GM21786 (cell line): ENCODE measurements around the gene NPIPB8.
"Not testable (repeated sequence)": the region's sequence is repeated elsewhere in the genome, so short reads cannot be mapped to it uniquely, and the experiment has no call there.

Source experiments
- ATAC-seq: cut with Tn5 transposase; IDR thresholded peaks from one replicate; pipeline ENCODE4 v1.9.1; 2021; ENCODE audit not compliant: unreplicated experiment

The NPIPB8 gene

DNA sequence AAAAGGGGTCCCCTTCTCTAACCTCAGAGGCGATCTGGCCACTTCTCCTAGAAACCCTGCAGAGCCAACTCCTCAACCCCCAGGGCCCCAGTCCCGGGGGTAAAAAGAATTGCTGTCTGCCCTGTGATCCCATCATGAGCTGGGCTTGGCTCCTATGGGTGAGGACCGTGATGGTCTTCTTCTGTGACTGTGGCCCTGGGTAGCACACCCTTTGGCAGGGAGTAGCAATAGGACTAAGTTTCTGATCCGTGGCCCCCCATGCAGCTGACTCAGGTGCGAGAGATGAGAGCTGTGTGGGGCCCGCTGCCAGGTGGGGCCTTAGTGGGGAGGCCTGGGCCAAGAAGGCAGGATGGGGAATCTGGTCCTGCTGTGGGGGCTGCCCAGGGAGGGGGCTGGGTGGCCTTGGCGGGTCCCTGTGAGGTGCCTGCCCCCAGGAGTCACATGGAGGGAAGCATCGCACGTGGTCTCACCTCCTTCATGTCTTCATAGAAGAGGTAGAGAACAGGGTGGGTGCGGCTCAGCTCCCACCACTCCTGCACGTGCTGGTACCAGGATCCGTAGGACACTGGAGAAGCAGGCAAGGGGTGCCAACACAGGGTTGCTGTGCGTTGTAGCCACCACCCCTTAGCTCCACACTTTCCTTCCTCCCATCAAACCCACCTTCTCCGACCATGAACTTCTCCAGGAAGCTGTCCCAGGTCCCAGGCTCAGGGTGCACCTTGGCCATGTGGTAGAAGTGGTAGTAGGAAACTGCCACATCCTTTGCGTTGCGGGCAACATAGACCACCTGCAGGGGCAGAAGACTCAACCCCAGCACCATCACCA is 31.4 kb upstream of the NPIPB8 start:
- ATAC-seq: no peak

DNA sequence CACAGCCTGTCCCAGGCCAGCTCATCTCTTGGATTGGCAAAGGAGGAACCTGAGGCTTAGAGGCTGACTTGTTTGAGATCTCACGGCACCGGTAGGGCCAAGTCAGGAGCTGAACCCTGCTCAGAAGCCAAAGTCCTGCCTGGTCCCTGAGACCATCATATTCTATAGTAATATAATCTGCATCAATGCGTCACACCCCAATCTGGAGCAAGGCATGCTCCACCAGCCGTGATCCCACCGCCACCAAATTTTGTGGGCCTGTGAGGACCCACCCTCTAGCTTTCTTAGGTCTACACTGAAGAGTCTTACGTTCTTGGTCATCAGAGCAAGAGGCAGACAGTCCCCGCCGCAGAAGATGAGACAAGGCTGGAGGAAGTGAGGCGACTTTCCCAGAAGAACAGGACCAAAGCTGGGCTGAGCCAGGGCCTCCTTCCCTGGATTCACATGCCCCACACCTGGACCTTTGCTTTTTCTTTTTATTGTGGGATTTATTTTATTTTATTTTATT is 30.7 kb upstream of the NPIPB8 start:
- no peak for ATAC-seq

DNA sequence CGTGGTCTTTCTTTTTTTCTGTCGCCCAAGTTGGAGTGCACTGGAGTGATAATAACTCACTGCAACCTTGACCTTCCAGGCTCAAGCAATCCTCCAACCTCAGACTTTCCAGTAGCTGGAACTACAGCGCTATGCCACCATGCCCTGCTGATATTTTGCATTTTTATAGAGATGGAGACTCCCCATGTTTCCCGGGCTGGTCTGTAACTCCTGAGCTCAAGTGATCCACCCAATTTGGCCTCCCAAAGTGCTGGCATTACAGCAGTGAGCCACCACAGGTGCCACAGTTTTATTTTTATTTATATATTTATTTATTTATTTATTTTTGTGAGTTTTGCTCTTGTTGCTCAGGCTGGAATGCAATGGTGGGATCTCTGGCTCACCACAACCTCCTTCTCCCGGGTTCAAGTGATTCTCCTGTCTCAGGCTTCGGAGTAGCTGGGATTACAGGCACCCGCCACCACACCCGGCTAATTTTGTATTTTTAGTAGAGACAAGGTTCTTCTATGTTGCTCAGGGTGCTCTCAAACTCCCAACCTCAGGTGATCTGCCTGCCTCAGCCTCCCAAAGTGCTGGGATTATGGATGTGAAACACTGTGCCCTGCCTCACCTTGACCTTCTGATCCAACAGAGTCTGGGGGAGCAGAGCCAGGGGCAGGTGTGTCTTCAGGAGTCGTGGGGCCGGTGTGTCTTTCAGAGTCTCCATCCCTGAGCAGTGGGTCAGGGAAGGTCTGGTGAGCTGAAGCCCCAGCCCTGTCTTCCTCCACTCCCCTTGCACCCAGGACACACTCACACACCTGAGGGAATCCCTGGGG is 30.0 kb upstream of the NPIPB8 start:
- ATAC-seq: not testable (repeated sequence)

DNA sequence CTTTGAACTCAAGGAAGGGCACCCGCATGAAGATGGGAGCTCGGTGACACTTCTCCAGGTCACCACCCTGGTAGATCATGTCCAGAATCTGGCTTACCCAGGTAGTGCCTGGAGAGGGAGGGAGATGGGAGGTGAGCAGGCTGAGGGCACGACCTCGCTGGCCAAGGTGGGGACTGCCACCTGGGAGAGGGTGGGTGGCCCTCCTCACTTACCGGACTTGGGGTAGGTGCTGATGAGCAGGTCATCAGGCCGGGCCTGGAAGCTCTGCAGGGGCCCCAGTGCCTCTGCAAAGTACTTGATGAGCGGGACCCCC is 29.4 kb upstream of the NPIPB8 start:
- not testable (repeated sequence) for ATAC-seq

DNA sequence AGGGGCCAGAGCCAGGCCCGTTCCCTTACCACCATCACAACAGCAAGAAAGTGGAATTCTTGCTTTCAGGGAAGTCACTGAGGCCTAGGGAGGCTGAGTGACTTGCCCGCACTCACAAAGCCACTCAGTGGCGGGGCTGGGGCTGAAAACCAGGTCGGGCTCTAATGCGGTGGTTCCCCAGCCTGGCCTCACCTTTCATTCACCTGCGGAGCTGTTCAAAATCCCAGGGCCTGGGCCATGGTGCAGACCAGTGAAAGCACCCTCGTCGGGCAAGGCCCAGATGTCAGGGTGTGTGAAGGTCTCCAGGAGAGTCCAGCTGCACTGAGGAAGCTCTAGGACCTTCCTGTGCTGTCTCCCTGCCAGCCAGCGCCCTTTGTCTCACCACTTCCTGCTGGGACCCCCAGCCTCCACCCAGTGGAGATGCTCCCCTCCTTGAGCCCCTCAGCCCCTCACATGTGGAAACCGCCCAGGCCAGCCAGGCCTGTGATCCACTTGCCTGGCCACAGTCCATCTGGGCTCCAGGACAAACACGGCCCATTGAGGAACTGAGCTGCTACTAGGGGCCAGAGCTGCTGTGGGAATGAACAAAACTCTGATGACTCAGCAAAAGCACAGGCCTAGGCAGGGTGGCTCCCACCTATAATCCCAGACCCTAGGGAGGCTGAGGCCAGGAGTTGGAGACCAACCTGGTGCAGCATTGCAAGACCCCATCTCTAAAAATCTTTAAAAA is 28.8 kb upstream of the NPIPB8 start:
- ATAC-seq: not testable (repeated sequence)

DNA sequence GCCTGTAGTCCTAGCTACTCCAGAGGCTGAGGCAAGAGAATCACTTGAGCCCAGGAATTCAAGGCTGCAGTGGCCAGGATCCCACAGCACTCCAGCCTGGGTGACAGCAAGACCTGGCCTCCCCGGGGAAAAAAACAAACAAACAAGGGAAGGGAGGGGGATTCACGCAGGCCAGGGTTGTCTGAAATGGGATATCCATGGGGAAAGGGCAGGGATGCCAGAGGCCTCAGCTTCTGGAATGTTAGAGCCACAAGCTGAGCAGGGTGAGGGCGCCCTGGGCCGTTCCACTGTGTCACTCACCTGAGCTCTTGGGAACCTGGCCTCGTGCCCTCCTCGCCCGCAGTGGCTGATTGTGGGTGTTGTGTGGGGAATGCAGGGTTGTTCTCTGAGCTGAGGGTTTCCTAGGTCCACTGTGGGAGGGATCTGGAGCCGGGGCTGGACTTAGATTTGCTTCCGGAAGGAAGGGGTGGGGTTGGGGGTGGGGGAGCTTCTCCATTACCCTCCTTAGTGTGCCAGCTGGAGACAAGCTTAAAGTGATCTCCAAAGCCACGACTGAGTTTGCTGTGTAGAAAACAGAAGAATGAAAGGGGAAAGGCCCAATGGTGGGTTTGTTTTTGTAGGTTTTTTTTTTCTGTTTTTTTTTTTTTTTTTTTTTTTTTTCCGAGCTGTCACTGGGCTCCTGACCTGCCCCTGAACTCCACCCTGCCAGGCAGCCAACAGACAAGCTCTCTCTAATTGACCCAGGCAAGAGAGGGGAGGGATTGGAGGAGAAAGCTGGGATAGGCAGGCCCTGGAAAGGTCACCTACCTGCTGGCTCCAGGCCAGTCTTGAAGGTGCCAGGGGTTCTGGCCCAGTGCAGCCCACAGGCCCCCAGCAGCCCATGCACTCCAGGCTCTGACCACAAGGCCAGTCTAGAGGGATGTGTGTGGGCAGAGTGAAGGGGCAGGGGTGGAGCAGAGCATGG is 28.0 kb upstream of the NPIPB8 start, which contains the start of gene SULT1A1:
SULT1A1 (minus strand) TSS at position 414 of the 964 bp plus-strand sequence. CDS start 1,189 bp downstream, outside the sequence.
- ATAC-seq: no peak

DNA sequence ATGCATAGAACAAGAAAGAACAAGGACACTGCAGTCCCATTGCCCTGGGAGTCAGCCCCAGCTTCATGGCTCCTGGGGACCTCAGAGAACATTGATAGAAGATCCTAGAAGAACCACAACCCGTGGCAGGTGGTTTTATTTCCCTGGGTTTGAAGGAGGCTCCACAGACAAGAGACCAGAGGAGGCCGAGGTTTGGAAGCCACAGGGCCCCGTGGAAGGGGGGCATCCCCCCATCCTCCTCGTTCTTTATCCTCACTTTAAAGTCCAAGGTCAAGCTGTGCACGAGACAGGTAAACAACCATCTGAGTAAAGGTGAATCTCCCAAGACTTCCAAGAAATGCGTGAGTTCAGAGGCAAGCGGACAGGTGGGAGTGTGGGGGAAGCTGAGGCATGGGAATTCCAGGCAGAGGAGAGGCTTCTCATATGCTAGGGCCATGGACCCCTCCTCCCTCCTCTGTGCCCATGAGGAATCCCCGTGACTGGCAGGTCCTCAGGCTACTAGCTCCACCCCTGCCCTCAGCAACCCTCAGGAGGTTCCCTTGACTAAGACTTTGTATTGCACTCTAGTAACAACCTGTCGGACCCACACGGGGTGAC is 27.2 kb upstream of the NPIPB8 start:
- ATAC-seq: no peak

DNA sequence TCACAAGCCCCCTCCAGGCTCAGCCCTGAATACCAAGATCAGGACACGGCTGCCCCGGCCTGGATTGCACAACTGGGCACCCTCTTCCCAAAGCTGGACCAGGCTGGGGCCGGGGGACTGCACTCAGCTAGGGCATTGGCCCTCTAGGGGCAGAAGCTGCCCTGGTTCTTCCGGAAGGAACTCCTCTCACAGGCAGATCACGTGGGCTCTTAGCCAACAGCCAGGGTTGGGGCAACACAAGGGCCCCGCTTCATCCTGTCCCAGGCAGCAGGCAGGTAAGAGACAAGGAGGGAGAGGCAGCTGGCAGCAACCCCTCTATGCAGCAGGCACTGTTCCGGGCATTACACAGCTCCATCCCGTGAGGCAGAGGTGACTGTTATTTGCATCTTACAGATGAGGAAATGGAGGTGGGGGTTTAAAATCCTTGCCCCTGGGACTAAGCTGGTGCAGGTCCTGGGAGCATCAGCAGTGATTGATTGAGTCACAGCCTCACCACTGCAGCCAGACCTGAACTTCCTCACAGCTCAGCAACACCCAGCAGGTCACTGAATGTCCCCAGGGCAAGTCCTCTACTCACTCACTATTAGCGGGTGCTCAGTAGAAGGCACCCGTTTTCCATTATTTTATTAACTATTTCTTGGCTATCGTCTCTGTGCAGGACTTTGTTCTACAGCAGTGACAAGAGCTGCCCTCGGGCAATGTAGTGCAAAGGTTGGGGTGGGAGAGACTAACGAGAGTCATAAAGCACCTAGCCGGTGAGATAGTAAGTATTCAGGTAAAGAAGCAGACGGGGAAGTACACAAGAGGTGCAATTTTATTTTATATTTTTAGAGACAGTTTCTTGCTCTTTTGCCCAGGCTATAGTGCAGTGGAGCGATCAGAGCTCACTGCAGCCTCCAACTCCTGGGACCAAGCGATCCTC is 25.2 kb upstream of the NPIPB8 start:
- peak; percentile 72 for ATAC-seq

DNA sequence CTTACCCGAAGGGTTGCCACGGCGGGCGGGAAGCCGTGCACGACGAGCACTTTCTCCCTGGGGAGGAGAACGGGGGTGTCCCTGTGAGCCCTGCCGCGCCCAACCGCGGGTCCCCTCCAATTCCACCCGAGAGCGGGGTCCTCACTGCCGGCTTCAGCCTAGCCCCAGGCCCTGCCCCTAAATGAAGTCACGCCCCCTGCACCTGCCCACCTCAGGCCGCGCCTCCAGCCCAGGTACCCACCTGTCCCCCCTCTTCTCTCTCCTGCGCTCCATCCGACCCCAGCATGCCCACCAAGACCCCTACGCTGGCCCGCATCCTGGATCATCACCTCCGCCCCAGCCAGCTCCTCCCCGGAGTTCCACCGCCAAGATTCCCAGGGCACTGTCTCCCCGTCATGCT is 24.0 kb upstream of the NPIPB8 start:
- ATAC-seq: not testable (repeated sequence)

DNA sequence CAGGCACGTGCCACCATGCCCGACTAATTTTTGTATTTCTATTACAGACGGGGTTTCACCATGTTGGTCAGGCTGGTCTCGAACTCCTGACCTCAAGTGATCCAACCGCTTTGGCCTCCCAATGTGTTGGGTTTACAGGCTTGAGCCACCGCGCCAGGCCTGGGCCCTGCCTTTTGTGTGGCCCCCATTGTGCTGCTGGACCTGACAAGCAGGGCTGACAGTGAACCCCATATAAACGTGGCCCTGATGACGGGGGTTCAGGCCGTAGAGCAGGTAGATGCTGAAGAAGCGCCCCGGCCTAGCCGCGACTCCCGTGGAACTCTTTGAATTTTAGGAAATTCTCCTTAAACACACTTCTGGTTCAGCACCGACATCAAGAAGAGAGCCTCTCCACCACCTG is 23.3 kb upstream of the NPIPB8 start:
- not testable (repeated sequence) for ATAC-seq

DNA sequence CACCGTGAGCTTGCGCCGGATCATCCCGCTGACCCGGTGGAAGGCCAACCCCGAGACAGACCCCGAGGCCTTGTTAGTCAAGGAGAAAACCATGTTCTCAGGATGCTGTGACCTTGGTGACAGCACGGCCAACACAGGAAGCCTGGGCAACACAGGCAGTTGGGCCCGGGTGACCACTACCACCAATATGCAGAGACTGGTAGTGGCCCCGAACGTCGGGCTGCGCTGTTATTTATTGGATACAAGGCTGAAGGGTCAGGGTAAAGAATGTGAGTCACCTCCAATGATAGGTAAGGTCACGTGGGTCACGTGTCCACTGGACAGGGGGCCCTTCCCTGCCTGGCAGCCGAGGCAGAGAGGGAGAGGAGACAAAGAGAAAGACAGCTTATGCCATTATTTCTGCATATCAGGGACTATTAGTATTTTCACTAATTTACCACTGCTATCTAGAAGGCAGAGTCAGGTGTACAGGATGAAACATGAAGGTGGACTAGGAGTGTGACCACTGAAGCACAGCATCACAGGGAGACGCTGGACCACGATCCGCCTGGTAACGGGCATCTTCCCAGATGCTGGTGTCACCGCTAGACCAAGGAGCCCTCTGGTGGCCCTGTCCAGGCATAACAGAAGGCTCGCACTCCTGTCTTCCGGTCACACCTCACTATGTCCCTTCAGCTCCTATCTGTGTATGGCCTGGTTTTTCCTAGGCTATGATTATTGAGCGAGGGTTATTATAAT is 22.2 kb upstream of the NPIPB8 start:
- ATAC-seq: not testable (repeated sequence)

DNA sequence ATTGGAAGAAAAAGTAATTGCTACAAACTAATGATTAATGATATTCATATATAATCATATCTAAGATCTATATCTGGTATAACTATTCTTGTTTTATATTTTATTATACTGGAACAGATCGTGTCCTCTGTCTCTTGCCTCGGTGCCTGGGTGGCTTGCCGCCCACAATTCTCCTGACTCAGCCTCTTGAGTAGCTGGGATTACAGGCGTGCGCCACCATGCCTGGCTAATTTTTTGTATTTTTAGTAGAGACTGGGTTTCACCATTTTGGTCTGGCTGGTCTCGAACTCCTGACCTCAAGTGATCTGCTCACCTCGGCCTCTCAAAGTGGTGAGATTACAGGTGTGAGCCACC is 21.7 kb upstream of the NPIPB8 start:
- not testable (repeated sequence) for ATAC-seq

DNA sequence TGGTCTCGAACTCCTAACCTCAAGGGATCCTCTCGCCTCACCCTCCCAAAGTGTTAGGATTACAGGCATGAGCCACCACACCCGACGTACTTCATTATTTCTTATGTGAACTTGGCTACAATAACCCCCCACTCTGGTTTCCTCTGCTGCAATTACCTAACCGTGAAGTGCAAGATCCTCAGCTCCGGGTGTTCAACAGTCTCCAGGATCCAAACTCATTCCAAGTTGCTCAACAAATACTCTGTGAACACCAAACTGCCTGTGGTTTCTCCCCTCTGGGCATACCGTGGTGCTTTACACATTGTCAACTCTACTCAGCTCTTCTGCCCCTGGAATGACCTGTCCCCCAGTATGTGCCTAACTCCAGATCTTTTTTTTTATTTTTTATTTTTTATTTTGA is 21.2 kb upstream of the NPIPB8 start:
- no peak for ATAC-seq

DNA sequence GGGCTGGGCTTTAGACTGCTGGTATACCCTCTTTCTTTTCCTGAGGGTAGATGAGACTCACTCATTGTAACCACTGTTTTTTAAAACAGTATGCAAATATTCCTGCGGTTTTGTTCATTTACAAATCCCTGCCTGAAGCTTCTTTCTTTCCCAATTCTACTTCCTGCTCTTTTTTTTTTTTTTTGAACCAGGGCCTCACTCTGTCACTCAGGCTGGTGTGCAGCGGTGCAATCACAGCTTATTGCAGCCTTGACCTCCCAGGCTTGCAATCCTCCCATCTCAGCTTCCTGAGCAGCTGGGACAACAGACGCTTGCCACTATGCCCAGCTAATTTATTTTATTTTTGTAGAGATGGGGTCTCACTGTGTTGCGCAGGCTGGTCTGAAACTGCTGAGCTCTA is 20.0 kb upstream of the NPIPB8 start:
- no peak for ATAC-seq

DNA sequence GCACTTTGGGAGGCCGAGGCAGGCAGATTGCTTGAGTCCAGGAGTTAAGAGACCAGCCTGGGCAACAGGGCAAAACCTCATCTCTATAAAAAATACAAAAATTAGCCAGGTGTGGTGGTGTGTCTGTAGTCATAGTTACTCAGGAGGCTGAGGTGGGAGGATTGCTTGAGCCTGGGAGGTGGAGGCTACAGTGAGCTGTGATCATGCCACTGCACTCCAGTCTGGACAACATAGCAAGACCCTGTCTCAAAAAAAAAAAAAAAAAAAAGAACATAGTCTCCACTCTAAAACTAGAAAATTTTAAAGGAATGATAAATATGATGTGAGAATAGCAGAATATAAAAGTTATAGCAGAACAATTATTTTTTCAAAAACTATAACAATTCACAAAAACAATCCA is 17.5 kb upstream of the NPIPB8 start:
- not testable (repeated sequence) for ATAC-seq

DNA sequence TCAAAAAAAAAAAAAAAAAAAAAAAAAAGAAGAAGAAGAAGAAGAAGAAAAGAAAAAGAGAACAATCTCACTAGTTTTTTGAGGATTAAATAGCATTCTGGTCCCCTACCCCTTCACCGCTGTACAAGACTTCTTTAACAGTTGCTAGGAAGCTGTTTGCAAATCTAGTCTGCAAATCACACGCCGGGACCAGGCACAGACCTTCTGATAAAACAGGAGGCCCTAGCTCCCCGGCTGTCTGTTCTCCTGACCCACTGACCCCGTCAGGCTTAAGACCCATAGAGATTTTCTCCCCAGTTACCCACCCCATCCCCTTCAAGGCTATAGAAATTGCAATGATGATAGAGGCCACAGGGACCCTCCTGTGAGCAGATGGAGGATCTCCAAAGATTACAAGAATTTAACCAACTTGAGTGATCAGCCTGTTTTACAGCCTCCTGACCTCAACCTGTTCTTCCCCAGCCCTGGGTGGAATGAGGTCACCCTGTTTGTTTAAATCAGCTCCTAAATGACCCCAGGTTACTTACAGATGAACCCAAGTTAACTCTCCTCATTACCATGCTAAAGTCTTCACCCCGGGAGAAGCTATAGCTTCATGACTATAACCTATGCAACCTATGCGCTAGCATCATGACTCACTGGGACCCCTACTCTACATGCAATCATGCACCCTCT is 16.2 kb upstream of the NPIPB8 start:
- no peak for ATAC-seq

DNA sequence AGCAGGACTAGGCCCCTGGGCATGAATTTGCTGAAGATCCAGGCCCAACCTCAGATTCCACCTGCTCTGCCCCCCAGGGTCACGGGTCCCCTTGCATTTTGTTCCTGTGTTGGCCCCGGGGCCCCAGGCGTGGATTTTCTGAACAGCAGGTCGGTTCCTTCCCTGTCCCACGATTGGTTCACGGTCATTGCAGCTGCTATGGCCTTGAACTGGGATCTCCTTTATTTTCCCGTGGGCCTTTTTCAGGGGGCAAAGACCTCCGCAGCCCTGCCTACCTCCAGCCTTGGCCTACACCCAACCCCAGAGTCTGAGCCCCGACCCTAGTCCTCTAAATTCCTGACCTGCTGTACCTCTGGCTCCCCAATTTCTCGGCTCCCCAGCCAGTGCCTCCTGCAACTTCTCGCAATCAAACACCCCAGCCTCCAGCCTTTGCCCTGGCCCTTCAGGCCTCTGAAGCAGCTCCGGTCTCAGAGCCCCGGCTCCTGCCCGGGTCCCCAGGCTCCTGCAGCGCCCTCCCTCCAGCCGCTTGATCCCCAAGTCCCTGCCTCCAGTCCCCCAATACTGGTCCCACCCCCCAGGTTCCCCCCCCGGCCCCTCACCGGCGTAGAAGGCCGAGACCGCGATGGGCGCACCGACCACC is 15.2 kb upstream of the NPIPB8 start:
- ATAC-seq: not testable (repeated sequence)
